ENCODE results near the gene GK2. TPM values are rescaled to one million over a fixed set of nuclear protein-coding genes. Genes with fewer than 3 reads are reported as not detected.

The GK2 gene
- total RNA-seq, 2 donors from 2014 or later: not detected

- Histone ChIP-seq H3K9me3 (no peaks in the 10 kb centered on the region), H3K4me1 (no peaks in the 10 kb centered on the region), H3K4me3 (no peak overlapping the region), H3K27ac (no peak overlapping the region), H3K27me3 (no peaks in the 10 kb centered on the region), H3K36me3 (replicated peaks in 1 of 2; ENCODE audit: insufficient read depth in 1 of 2, low read depth in 2 of 2) (no peaks in the 10 kb centered on the region)
- intact Hi-C loops (cut with DNase I): no loop called here
- TF ChIP-seq CTCF (IDR thresholded peaks at IDR 0.05) (no peak), POLR2A (IDR thresholded peaks at IDR 0.05) (no peak)
- ATAC-seq (no peak), DNase-seq (no peak)
Measured at GRCh38 chr4:79426989-79427388, 19.0 kb upstream of the GK2 start.

DNA sequence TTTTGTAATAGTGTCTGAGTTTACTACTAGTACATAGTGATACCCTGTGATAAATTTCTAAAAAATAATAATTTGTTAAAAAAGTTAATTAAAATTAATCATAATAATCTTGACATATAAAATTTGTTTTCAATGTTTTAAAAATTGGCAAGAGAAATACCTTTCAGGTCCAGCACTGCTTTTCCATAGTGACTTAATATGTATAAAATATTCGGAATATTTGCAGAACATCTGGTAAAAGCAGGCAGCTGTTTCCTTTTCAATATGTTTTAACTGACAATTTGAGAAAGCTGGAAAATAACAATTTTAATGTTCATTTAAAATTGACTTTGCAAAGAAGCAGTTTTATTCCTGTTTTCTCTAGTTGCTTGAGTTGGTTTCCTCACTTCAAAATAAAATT is 17.6 kb upstream of the GK2 start:
- Histone ChIP-seq H3K4me1 (no peaks in the 10 kb centered on the region), H3K36me3 (replicated peaks in 1 of 2; ENCODE audit: insufficient read depth in 1 of 2, low read depth in 2 of 2) (no peaks in the 10 kb centered on the region), H3K27me3 (no peaks in the 10 kb centered on the region), H3K4me3 (no peak overlapping the region), H3K27ac (no peak overlapping the region), H3K9me3 (no peaks in the 10 kb centered on the region)
- TF ChIP-seq CTCF (IDR thresholded peaks at IDR 0.05) (no peak), POLR2A (IDR thresholded peaks at IDR 0.05) (no peak)
- WGBS, 2 donors: 53 to 61% methylated on average over 1 of the region's 1 CpG
- intact Hi-C loops (cut with DNase I): no loop called here
- ATAC-seq (no peak), DNase-seq (no peak)

DNA sequence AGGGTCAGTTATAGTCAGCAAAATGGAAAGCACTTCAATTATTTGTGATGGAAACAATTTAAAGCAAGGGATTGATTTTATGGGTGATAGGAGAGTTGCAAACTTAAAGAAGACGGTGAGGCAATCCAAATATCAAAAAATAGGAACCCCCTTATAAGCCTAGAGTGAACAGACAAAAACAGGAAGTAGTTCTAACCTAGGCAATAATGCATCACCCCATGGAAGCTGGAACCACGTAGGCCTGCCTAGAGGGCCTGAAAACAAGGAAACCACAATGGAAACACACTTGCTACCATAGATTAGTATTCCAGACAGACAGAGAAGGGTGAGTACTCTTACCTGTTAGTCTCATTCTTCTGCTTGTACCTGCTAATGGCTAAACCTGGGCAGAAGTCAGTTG is 13.5 kb upstream of the GK2 start:
- Histone ChIP-seq H3K4me1 (no peaks in the 10 kb centered on the region), H3K27ac (no peak overlapping the region), H3K36me3 (replicated peaks in 1 of 2; ENCODE audit: insufficient read depth in 1 of 2, low read depth in 2 of 2) (no peaks in the 10 kb centered on the region), H3K9me3 (no peaks in the 10 kb centered on the region), H3K27me3 (no peaks in the 10 kb centered on the region), H3K4me3 (no peak overlapping the region)
- intact Hi-C loops (cut with DNase I): no loop called here
- 41 to 58% methylated on average over 2 of the region's 2 CpGs for WGBS, 2 donors
- no peak for ATAC-seq
- no peak for DNase-seq
- no peak for TF ChIP-seq POLR2A (IDR thresholded peaks at IDR 0.05)
- TF ChIP-seq CTCF (IDR thresholded peaks at IDR 0.05): no peak

GRCh38 chr4:79413886-79414285 is 5.9 kb upstream of the GK2 start:
- no peaks in the 10 kb centered on the region for H3K9me3 ChIP-seq
- intact Hi-C loops (cut with DNase I): no loop called here
- no peaks in the 10 kb centered on the region for H3K36me3 ChIP-seq (replicated peaks in 1 of 2; ENCODE audit: insufficient read depth in 1 of 2, low read depth in 2 of 2)
- WGBS, 2 donors: 50 to 73% methylated on average over 3 of the region's 3 CpGs
- DNase-seq: no peak
- TF ChIP-seq POLR2A (IDR thresholded peaks at IDR 0.05) (no peak), CTCF (IDR thresholded peaks at IDR 0.05) (no peak)
- no peaks in the 10 kb centered on the region for H3K27me3 ChIP-seq
- H3K4me1 ChIP-seq: no peaks in the 10 kb centered on the region
- ATAC-seq: no peak
- no peak overlapping the region for H3K27ac ChIP-seq
- no peak overlapping the region for H3K4me3 ChIP-seq

DNA sequence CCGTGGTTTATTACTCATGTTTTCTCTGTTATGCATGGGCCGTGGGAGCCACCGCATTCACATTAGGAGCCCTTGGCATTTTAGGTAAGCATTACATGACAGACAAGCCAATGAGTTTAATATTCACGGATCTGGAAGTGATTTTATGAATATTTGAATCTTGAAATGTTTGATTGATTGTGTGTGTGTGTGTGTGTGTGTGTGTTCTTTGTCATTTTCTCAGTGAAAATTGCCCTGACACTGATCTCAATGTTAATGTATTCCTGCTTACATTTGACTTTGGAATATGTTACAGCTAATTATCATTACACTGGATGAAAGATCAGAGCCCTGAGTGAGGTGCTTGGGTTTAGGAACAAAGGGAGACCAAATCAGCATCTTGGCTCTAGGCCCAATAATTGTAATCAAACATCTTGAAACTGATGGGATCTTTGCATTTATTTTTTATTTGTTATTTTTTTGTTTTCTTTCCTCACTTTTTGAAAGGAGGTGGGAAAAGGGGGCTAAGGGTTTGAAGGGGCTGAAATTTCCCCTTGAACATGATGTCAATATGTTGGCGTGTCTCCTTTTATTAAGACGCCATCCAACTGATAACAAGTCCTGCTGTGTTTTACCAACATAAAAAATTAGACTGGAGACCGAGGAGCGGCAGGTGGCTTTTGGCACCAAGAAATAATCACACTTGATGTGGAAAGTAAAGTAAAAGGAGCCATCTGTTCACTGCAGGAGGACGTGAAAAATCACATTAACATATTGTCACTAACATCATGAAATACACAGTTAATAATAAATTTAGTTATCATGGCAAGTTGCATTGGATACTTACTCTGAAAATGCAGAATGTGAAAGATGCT is 5.2 kb upstream of the GK2 start:
- TF ChIP-seq CTCF (IDR thresholded peaks at IDR 0.05): no peak
- TF ChIP-seq POLR2A (IDR thresholded peaks at IDR 0.05): no peak
- DNase-seq: no peak
- 58 to 66% methylated on average over 9 of the region's 9 CpGs for WGBS, 2 donors

More for the DNA sequence above, 5.2 kb upstream of the GK2 start:
- Histone ChIP-seq H3K27ac (no peak overlapping the region), H3K36me3 (replicated peaks in 1 of 2; ENCODE audit: insufficient read depth in 1 of 2, low read depth in 2 of 2) (no peaks in the 10 kb centered on the region), H3K9me3 (no peaks in the 10 kb centered on the region), H3K4me3 (no peak overlapping the region), H3K4me1 (no peaks in the 10 kb centered on the region), H3K27me3 (no peaks in the 10 kb centered on the region)
- intact Hi-C loops (cut with DNase I): no loop called here
- ATAC-seq: no peak

Data from body of pancreas (tissue), 4 donors.